DMS153 treated with DMSO at 0.1 percent for 48 hours (cell line): ENCODE data around the gene RABEP2.
"Not testable (repeated sequence)": the region's sequence is repeated elsewhere in the genome, so short reads cannot be mapped to it uniquely, and the experiment has no call there.

Experiments used
- DNase-seq: peaks from one replicate; lab custom pipeline; 2025; ENCODE audit not compliant: unreplicated experiment; lab: John Stamatoyannopoulos, UW

Gene RABEP2

GRCh38 chr16:28904828-28905227 lies 20.2 kb downstream of the RABEP2 start:
- DNase-seq, result no peak

GRCh38 chr16:28904363-28904762 lies 20.7 kb downstream of the RABEP2 start:
- no peak for DNase-seq

- DNase-seq, result no peak
Observed at GRCh38 chr16:28903344-28904042, 21.5 kb downstream of the RABEP2 start.

GRCh38 chr16:28902909-28903308 lies 22.1 kb downstream of the RABEP2 start:
- DNase-seq, result no peak

- DNase-seq, result no peak
Observed at GRCh38 chr16:28901862-28902261, 23.2 kb downstream of the RABEP2 start.

GRCh38 chr16:28900601-28901000 lies 24.4 kb downstream of the RABEP2 start:
- DNase-seq, result no peak

GRCh38 chr16:28899882-28900590 lies 25.0 kb downstream of the RABEP2 start:
- DNase-seq, result no peak

- no peak for DNase-seq
Observed at GRCh38 chr16:28898942-28899341, 26.1 kb downstream of the RABEP2 start.

GRCh38 chr16:28898266-28898665 lies 26.8 kb downstream of the RABEP2 start:
- DNase-seq, result no peak

- DNase-seq, result no peak
Observed at GRCh38 chr16:28897826-28898225, 27.2 kb downstream of the RABEP2 start.

GRCh38 chr16:28895609-28896008 lies 29.4 kb downstream of the RABEP2 start:
- no peak for DNase-seq

GRCh38 chr16:28893291-28893690 lies 31.7 kb downstream of the RABEP2 start:
- DNase-seq, result no peak

GRCh38 chr16:28891964-28892890 lies 32.8 kb downstream of the RABEP2 start:
- DNase-seq, result no peak

GRCh38 chr16:28890355-28890754 lies 34.7 kb downstream of the RABEP2 start:
- DNase-seq, result not testable (repeated sequence)

GRCh38 chr16:28886945-28887344 lies 38.1 kb downstream of the RABEP2 start:
- no peak for DNase-seq

GRCh38 chr16:28884045-28884444 lies 41.0 kb downstream of the RABEP2 start:
- DNase-seq, result no peak

- peak; percentile 7 for DNase-seq
Observed at GRCh38 chr16:28883221-28883996, 41.6 kb downstream of the RABEP2 start.

GRCh38 chr16:28882551-28883160 lies 42.4 kb downstream of the RABEP2 start:
- DNase-seq, result no peak

- not testable (repeated sequence) for DNase-seq
Observed at GRCh38 chr16:28881565-28881964, 43.5 kb downstream of the RABEP2 start.

- no peak for DNase-seq
Observed at GRCh38 chr16:28880955-28881354, 44.1 kb downstream of the RABEP2 start.
